ENCODE data around the gene SECTM1.

Gene SECTM1

GRCh38 chr17:82277851-82278250, 55.7 kb downstream of the SECTM1 start:
- no peak for DNase-seq

- DNase-seq = no peak
Measured at GRCh38 chr17:82276938-82277337, 56.6 kb downstream of the SECTM1 start.

GRCh38 chr17:82275326-82275725, 58.2 kb downstream of the SECTM1 start:
- no peak for DNase-seq

- DNase-seq = no peak
Measured at GRCh38 chr17:82274134-82275020, 59.2 kb downstream of the SECTM1 start.

- peak; percentile 93 for DNase-seq
Measured at GRCh38 chr17:82273327-82274133, 60.0 kb downstream of the SECTM1 start, which contains the start of gene CSNK1D. TSS of gene CSNK1D (minus strand) at chr17:82273700. CDS start at chr17:82273381, 319 bp downstream.

GRCh38 chr17:82272495-82273326, 60.9 kb downstream of the SECTM1 start:
- DNase-seq = peak; percentile 57

- DNase-seq = no peak
Measured at GRCh38 chr17:82271401-82271800, 62.2 kb downstream of the SECTM1 start.

Data from NCI-H774 (cell line).